GM21528 (cell line): ENCODE measurements around the gene NEMP1.
"Not testable (repeated sequence)": the region's sequence is repeated elsewhere in the genome, so short reads cannot be mapped to it uniquely, and the experiment has no call there.

Source experiments
- ATAC-seq: cut with Tn5 transposase; IDR thresholded peaks from one replicate; pipeline ENCODE4 v1.9.1; 2021; ENCODE audit warnings: mild to moderate bottlenecking, moderate library complexity; ENCODE audit not compliant: unreplicated experiment, low FRiP score

NEMP1 gene

DNA sequence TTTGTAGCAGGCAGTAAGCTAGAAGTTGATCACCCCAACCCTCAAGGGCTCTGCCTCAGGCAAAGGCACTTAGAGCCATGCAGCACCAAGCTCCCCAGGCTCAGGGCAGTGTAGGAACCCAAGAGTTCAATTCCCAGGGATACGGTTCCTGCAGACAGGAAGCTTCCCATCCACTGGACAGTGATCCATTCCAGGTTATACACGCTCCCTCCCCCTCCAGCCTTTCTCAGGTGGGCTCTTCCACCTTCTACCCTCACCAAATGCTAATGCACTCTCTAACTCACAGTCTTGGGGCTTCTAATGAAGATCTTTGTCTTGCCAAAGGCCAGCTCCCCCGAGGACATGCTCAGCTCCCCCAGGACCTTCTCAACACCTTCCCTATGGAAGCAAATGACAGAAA lies 41.3 kb downstream of the NEMP1 start:
- ATAC-seq = no peak

- no peak for ATAC-seq
Measured at GRCh38 chr12:57033431-57033830, 45.2 kb downstream of the NEMP1 start.

DNA sequence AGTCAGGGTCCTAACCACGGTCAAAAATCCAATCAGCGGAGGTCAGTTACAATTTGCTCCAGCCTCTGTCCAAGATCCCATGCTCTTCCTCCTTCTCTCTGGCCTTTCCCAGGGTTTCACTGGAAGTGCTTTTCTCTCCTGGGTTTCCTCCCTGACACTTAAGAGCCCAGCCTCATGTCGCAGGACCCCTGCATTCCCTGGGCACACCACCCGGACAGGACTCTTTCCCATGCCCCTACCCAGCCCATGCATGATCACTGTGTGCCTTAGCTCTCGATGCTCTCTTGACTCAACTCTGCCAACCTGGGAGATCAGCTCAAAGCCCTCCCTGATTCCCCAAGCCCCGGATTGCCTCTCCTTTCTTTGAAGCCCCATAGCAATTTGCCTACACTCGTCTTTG lies 46.8 kb downstream of the NEMP1 start:
- ATAC-seq = no peak

DNA sequence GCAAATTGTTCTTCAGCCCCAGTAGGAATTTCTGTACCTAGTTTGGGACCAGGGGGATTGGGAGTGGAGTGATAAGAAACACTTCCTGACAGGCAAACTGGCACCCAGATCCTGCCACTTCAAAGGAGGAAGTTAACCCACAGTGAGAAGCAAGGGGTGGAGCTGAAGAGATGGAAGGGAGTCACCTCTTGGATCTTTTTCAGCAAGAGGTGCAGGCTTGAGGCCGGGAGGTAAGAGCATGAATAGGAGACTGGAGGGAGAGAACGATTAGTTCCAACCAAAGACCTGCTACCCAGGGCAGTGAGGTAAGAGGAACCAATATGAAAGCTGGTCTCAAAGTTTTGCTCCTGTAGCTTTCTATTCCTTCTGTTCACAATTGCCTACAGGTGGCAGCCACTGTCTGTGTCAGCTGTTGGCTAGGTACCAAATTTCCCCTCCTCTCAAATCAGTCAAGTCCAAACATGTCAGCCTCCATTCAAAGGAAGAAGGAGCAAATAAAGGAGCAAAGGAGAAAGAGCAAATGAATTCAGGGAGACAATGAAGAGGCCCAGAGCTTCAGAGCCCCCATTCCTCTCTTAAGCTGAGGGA lies 47.4 kb downstream of the NEMP1 start:
- ATAC-seq = no peak

GRCh38 chr12:57029457-57029856 lies 49.1 kb downstream of the NEMP1 start:
- ATAC-seq = no peak

DNA sequence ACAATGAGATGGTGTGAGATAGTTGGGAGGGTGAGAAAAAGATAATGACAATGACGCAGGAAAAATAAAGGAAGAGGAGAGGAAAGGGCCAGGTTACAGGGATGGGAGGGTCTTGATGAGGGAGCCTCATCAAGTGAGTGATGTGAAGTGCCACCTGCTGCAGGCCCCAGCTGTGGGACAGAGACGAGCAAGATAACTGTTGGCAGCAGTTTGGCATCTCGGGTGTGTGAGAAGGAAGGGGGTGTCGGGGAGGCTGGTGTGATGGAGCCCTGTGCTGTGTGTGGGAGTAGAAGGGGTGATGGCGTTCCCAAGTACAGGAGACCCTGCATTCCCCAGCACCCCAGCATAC lies 50.8 kb downstream of the NEMP1 start:
- ATAC-seq = no peak

- ATAC-seq = no peak
Measured at GRCh38 chr12:57027011-57027804, 51.4 kb downstream of the NEMP1 start.

GRCh38 chr12:57025196-57025595 lies 53.4 kb downstream of the NEMP1 start:
- no peak for ATAC-seq

DNA sequence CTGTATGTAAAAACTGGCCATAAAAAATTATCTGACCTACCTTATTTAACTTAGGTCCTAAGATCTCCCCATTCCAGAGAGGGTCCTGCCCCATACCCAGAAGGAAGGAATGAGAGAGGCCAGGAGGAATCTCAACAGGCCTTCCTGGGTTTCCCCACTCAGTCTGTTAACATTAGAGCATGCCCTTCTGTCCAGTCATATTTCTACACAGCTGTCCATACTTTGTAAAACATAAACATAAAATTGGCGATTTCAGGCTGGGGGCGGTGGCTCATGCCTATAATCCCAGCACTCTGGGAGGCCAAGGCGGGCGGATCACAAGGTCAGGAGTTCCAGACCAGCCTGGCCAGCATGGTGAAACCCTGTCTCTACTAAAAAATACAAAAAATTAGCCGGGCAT lies 56.3 kb downstream of the NEMP1 start:
- not testable (repeated sequence) for ATAC-seq

DNA sequence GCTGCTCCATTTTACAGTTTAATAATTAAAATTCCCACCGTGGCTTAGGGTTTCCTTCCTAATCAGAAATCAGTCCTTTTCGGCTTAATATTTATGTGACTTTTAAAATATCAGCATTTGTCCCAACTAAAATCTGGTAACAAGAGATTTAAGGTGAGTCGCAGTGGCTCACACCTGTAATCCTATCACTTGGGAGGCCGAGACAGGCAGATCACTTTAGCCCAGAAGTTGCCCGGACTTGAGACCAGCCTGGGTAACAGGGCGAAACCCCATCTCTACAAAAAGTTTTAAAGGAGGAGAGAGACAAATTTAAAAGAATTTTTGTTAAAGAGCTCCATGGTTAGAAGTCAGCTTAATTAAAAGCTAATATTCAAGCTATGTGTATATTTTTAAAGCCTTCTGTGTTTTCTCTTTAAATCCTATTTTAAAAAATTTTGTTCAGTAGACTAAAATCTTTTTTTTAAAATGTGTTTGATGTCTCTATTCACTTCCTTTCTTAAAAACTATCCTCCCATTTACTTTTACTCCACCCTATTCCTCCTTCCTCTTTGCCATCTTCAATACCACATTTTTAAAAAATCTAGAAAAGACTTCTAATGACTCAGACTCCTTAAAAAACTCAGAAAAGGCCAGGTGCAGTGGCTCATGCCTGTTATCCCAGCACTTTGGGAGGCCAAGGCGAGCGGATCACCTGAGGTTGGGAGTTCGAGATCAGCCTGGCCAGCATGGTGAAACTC lies 58.4 kb downstream of the NEMP1 start:
- no peak for ATAC-seq

GRCh38 chr12:57018906-57019305 lies 59.7 kb downstream of the NEMP1 start:
- no peak for ATAC-seq

GRCh38 chr12:57018353-57018752 lies 60.2 kb downstream of the NEMP1 start:
- ATAC-seq = not testable (repeated sequence)

DNA sequence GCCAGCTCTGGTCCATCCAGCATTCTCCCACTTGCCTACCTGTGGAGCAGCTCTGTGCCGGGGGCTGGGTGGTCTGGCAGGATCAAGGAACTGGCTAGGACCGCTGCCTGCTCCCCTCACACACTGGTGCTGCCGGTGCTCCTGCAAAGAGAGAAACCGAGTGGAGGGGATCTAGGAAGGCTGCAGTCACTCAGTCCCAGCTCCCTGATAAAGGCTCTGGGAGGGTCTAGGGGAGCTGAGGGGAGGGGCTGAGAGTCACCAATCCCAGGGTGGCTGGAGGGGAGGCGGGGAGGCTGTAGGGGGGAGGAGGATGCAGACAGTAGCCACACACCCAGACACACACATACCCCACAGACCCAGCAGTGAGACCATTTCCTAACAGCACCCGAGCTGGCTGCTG lies 62.2 kb downstream of the NEMP1 start, which contains the start of gene TAC3:
Gene TAC3, minus strand, starts transcription at position 182 of the 400 bp plus-strand sequence. CDS start 732 bp downstream, outside the sequence.
- ATAC-seq = no peak

GRCh38 chr12:57012600-57013465 lies 65.8 kb downstream of the NEMP1 start:
- no peak for ATAC-seq

DNA sequence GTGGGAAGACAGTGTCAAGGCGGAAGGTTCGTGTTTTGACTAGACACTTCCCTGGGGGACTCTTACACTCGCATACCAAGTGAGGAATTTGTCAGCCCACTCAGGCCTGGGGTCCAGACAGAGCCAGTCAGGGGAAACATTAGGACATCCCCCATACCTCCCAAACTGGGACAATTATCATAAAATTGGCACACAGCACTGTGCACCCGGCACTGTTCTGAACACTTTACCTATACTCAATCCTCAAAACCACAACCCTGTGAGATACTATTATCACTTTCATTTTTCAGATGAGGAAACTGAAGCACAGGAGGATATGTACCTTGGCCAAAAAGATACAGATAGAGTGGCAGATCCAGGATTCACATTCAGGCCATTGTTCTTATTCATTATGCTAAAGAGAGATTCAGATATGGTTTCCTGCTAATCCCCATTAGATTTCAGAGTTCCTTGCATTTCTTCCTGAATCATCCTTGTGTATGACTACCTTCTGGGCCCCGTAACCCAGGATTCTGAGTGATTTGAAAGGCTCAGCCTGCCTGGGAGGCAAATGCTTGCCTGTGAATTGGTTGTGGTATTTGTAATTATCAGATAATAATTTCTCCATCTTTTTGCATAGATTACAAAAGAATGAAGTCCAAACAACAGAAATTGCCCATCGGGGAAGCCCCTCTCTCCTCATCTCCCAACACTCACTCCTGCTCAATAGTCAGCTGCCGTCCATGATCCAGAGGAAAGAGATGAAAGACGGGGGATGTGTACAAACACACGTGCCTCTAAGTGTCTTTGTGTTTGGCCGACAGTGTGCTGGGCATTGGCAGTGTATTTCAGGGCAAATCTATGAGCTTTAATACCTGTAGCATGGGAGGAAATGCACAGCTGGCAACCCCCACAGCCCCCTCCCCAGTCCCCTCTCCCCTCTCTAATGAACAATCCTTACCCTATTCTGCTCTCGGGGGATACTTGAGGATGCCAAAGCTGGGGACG lies 66.9 kb downstream of the NEMP1 start:
- ATAC-seq = no peak

GRCh38 chr12:57010627-57011247 lies 67.9 kb downstream of the NEMP1 start:
- no peak for ATAC-seq

DNA sequence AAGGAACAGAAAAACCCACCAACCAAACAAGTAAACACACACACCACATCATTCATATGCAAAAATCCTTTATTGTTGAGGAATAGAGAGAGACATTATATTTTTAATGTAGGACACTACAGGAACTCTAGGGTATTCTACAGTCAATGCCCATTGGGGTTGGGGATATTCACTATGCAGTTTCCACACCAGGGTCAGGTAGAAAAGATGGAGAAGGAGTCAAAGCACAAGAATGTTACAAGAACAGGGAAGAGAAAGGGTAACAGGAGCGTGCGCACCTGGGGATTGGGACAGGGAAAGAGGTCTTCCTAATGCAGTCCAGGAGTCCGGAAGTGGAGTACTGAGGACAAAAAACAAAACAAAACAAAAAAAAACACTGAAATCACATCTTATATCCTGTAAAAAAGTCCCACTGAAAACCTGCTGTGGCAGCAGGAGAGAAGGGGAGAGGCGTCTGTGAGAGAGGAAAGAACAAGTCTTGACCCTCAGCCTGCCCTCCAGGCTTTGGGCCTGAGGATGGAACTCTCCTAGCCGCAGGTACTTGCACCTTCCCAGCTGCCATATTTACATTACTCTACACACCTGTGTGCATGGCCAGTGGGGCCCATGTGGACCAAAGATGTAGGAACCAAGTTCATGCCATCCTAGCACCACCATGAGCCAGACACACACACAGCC lies 68.5 kb downstream of the NEMP1 start:
- no peak for ATAC-seq

DNA sequence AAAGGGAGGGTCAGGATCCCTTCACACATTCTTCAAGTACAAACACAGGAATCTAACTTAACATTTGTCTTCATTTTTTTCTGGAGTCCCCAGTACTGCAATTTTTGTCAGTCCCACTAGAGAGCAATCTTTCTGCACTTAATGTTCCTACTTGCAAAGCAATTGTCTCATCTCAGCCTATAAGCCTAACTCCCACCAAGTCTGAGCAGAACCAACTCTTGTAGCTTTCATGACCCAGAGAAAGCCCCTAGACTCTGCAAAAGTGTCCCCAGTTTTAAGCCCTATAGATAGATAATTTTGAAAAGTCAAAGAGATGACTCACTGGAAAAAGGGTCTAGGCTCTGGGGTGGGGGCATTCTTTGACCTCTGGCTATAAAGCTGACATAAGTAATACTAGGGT lies 70.4 kb downstream of the NEMP1 start:
- no peak for ATAC-seq
